Upper lobe of left lung (tissue), 6 donors: ENCODE measurements around the gene DTWD2. TPM values are rescaled to one million over a fixed set of nuclear protein-coding genes. Genes with fewer than 3 reads are reported as not detected.

Experiments
- ATAC-seq, 2 donors: fragments of 200-7000 bp; cut with Tn5 transposase; one replicate each; pipeline ENCODE4 v1.9.1; 2022; ENCODE audit warnings: mild to moderate bottlenecking in 2 of 2, moderate library complexity in 2 of 2; ENCODE audit not compliant: low FRiP score in 2 of 2
- DNase-seq, 2 donors: peaks; one replicate each; pipeline ENCODE4 v3.0.0-alpha.2; 2019 to 2020
- H3K27ac ChIP-seq, 4 donors: fragments of 200-600 bp; sonication (generic); one replicate each; pipeline ENCODE4 v1.5.1; 2016 to 2019
- H3K27me3 ChIP-seq, 4 donors: fragments of 200-600 bp; sonication (generic); one replicate each; pipeline ENCODE4 v1.5.1; 2017 to 2019
- H3K36me3 ChIP-seq, 4 donors: fragments of 200-600 bp; sonication (generic); one replicate each; pipeline ENCODE4 v1.5.1; 2016 to 2019
- H3K4me1 ChIP-seq, 4 donors: fragments of 200-600 bp; sonication (generic); one replicate each; pipeline ENCODE4 v1.5.1; 2018 to 2019
- H3K4me3 ChIP-seq, 4 donors: fragments of 200-600 bp; sonication (generic); one replicate each; pipeline ENCODE4 v1.5.1; 2017 to 2019; ENCODE audit warnings: mild to moderate bottlenecking in 2 of 4, moderate library complexity in 1 of 4
- H3K9me3 ChIP-seq, 4 donors: fragments of 200-600 bp; sonication (generic); one replicate each; pipeline ENCODE4 v1.5.1; 2018 to 2019
- EP300 ChIP-seq, 4 donors: sonication (generic); formaldehyde crosslinking; IDR thresholded peaks; one replicate each; pipeline ENCODE4 v1.5.1; 2017; ENCODE audit warnings: antibody characterized with exemption in 4 of 4, control low read depth in 2 of 4
- POLR2A ChIP-seq, 4 donors: fragments of 450-650 bp; IDR thresholded peaks; one replicate each; pipeline ENCODE4 v1.5.1; 2016 to 2017; ENCODE audit warnings: antibody characterized with exemption in 4 of 4, mild to moderate bottlenecking in 2 of 4
- POLR2AphosphoS5 ChIP-seq, 2 donors: sonication (generic); formaldehyde crosslinking; IDR thresholded peaks; one replicate each; pipeline ENCODE4 v1.5.1; 2017; ENCODE audit warnings: antibody characterized with exemption in 2 of 2
- WGBS, 2 donors: methylation state at CpG; one replicate each; pipeline ENCODE4 v1.1.5; 2017 to 2018; 5-methylcytosine and 5-hydroxymethylcytosine counted together
- total RNA-seq, 6 donors: library from RNA; depleted of rRNA in 4 of 6; stranded (reverse); fragments of >200 nt in 4 of 6; gene quantifications; one replicate each; pipeline versions ENCODE4 v1.1.0 to v1.2.1, GENCODE V29; 2016 to 2021
- TF ChIP-seq, protein P1 (sequence below), 6 experiments: fragments of 450-650 bp in 4 of 6; fragments of 200-600 bp in 2 of 6; sonication (generic) in 2 of 6; IDR thresholded peaks; one replicate each; pipeline ENCODE4 v1.5.1; 2016 to 2019; ENCODE audit warnings: antibody characterized with exemption in 6 of 6
- donor health status: DM: no; HTN: no; CAD: no; lungs with moderate emphysema.
- donor health status: DM: no; HTN: yes; CAD: no; lungs with severe emphysema.

Gene DTWD2
- total RNA-seq, 6 donors from 2014 or later, result 7.1 to 14.7 (median 9.5) TPM

DNA sequence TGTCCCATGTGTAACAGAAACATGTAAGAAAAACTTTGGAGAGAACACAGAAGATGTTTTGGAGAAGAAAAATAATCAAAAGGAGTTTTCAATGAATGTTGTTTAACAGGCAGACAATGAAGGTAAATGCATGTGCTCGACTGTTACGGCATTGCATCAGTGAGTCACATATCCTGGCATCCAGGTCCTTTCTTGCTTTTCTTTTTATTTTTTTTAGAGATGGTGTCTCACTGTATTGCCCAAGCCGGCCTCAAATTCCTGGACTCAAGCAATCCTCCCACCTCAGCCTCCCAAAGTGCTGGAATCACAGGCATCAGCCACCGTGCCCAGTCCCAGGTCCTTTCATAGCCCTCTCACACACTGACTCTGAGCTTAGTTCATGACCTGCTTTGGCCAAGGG, 181.8 kb downstream of the DTWD2 start:
- H3K27ac ChIP-seq, result no peak overlapping the region
- ATAC-seq (no peak), DNase-seq (no peak)
- no peaks in the 10 kb centered on the region for H3K27me3 ChIP-seq
- peaks cover 0 to 6% (median 1%) of the 10 kb centered on the region in 4 donors for H3K9me3 ChIP-seq
- TF ChIP-seq, protein P1, sequence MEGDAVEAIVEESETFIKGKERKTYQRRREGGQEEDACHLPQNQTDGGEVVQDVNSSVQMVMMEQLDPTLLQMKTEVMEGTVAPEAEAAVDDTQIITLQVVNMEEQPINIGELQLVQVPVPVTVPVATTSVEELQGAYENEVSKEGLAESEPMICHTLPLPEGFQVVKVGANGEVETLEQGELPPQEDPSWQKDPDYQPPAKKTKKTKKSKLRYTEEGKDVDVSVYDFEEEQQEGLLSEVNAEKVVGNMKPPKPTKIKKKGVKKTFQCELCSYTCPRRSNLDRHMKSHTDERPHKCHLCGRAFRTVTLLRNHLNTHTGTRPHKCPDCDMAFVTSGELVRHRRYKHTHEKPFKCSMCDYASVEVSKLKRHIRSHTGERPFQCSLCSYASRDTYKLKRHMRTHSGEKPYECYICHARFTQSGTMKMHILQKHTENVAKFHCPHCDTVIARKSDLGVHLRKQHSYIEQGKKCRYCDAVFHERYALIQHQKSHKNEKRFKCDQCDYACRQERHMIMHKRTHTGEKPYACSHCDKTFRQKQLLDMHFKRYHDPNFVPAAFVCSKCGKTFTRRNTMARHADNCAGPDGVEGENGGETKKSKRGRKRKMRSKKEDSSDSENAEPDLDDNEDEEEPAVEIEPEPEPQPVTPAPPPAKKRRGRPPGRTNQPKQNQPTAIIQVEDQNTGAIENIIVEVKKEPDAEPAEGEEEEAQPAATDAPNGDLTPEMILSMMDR (IDR thresholded peaks at IDR 0.05), result no peak
- TF ChIP-seq POLR2AphosphoS5 (IDR thresholded peaks at IDR 0.05), result no peak
- no peak for TF ChIP-seq POLR2A (IDR thresholded peaks at IDR 0.05)
- no peak for TF ChIP-seq EP300 (IDR thresholded peaks at IDR 0.05)
- no peaks in the 10 kb centered on the region for H3K4me1 ChIP-seq
- no peaks in the 10 kb centered on the region for H3K36me3 ChIP-seq
- 96 to 99% methylated on average over 4 of the region's 4 CpGs for WGBS, 2 donors
- H3K4me3 ChIP-seq, result no peak overlapping the region

DNA sequence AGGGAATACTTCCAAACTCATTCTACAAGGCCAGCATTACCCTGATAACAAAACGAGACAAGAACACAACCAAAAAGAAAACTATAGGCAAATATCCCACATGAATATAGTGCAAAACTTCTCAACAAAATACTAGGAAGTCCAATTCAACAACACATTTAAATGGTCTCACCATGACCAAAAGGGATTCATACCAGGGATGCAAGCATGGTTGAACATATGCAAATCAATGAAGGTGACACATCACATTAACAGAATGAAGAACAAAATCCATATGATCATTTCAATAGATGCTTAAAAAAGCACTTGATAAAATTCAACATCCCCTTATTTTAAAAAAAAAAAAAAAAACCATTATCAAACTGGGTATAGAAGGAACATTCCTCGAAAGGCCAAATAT, 186.0 kb downstream of the DTWD2 start:
- TF ChIP-seq POLR2A (IDR thresholded peaks at IDR 0.05), result no peak
- Histone ChIP-seq H3K36me3 (no peaks in the 10 kb centered on the region), H3K9me3 (no peaks in the 10 kb centered on the region), H3K27me3 (no peaks in the 10 kb centered on the region), H3K27ac (no peak overlapping the region), H3K4me1 (no peaks in the 10 kb centered on the region), H3K4me3 (no peak overlapping the region)
- ATAC-seq (no peak), DNase-seq (no peak)
- WGBS, 2 donors, result 89 to 95% methylated on average over 2 of the region's 2 CpGs

DNA sequence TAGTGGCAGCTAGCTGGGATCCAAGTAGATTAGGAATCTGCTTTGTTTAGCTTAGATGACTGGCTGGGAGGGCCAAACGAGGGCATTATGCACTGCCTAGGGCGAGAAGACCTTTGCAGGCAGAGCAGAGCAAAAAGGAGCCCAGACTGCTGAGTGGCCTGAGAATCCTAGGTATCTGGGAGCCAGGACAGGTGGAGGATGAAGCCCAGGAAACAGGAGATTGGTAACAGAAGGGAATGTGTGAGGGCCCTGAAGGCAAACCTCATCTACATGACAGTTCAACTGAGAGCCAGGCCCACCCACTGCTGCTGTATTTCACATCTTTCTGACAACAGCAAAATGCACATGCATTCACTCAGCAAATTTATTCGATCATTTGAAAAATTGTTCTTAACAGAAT, 192.3 kb downstream of the DTWD2 start:
- Histone ChIP-seq H3K36me3 (no peaks in the 10 kb centered on the region), H3K4me1 (peaks cover 0 to 16% (median 6%) of the 10 kb centered on the region in 4 donors), H3K9me3 (no peaks in the 10 kb centered on the region), H3K27me3 (no peaks in the 10 kb centered on the region), H3K4me3 (no peak overlapping the region), H3K27ac (no peak overlapping the region)
- ATAC-seq (no peak), DNase-seq (no peak)
- TF ChIP-seq EP300 (IDR thresholded peaks at IDR 0.05) (no peak), POLR2AphosphoS5 (IDR thresholded peaks at IDR 0.05) (no peak), POLR2A (IDR thresholded peaks at IDR 0.05) (no peak)
- TF ChIP-seq, protein P1 (IDR thresholded peaks at IDR 0.05), result no peak
- 80 to 85% methylated on average over 3 of the region's 3 CpGs for WGBS, 2 donors

DNA sequence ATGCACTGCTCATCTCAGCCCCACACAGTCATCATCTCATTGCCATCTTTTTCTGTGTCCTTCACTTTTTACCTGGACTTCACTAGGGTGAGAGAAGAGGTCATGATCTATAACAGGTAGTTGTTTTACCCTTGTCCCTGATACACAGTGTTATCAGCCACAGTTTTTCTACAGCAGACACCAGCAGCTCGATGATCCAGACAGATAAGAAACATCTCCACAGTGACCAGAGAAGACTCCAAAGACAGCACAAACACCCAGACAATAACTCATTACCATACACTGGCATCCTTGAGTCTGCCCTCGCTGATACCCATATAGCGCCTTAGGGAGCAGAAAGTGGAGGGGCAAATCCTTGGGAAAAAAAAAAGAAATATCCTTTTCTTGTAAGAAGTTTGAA, 194.1 kb downstream of the DTWD2 start:
- TF ChIP-seq EP300 (IDR thresholded peaks at IDR 0.05), result no peak
- TF ChIP-seq POLR2A (IDR thresholded peaks at IDR 0.05), result no peak
- TF ChIP-seq, protein P1 (IDR thresholded peaks at IDR 0.05), result no peak
- no peak for TF ChIP-seq POLR2AphosphoS5 (IDR thresholded peaks at IDR 0.05)
- Histone ChIP-seq H3K9me3 (no peaks in the 10 kb centered on the region), H3K4me1 (peaks cover 0 to 16% (median 6%) of the 10 kb centered on the region in 4 donors), H3K27me3 (no peaks in the 10 kb centered on the region), H3K4me3 (no peak overlapping the region), H3K36me3 (no peaks in the 10 kb centered on the region), H3K27ac (no peak overlapping the region)
- ATAC-seq, result no peak
- DNase-seq, result no peak
- WGBS, 2 donors, result 94% methylated on average over 3 of the region's 3 CpGs

DNA sequence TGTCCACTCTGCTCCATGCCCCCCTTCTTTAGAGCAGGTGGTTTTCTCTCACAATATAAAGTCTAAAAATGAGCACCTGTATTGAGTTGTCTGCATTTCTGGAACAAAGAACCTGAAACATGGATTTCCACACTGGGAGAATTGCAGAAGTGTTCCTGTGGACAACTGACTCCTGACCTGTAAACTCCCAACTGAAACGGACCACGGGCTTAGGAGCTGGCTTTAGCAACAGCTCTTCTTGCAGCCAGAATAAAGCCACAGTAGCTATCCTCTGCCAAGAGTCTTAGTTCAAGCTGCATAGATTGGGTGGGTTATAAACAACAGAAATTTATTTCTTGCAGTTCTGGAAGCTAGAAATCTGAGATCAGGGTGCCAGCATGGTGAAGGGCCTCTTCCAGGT, 194.7 kb downstream of the DTWD2 start:
- Histone ChIP-seq H3K4me3 (no peak overlapping the region), H3K27me3 (no peaks in the 10 kb centered on the region), H3K9me3 (no peaks in the 10 kb centered on the region), H3K27ac (no peak overlapping the region), H3K36me3 (no peaks in the 10 kb centered on the region), H3K4me1 (peaks cover 0 to 16% (median 6%) of the 10 kb centered on the region in 4 donors)
- 67 to 85% methylated on average over 2 of the region's 2 CpGs for WGBS, 2 donors
- ATAC-seq, result no peak
- no peak for DNase-seq
- TF ChIP-seq, protein P1 (IDR thresholded peaks at IDR 0.05), result no peak
- TF ChIP-seq POLR2A (IDR thresholded peaks at IDR 0.05) (no peak), POLR2AphosphoS5 (IDR thresholded peaks at IDR 0.05) (no peak), EP300 (IDR thresholded peaks at IDR 0.05) (no peak)
